NB4 (cell line): ENCODE results near the gene PSMD13.

Experiments used
- DNase-seq: peaks from one replicate; pipeline ENCODE4 v3.0.0; 2010; ENCODE audit warnings: low read depth
- H3K4me3 ChIP-seq: one replicate; pipeline ENCODE4 v1.5.1; 2011; ENCODE audit warnings: mild to moderate bottlenecking, low read depth, low read length, moderate library complexity
- MAX ChIP-seq: IDR thresholded peaks from 2 replicates; pipeline ENCODE4 v1.6.1; 2011; ENCODE audit warnings: low read depth, low read length
- MYC ChIP-seq: IDR thresholded peaks from 2 replicates; pipeline ENCODE4 v1.6.1; 2011; ENCODE audit warnings: low read depth, low read length
- POLR2A ChIP-seq: IDR thresholded peaks from 2 replicates; pipeline ENCODE4 v1.6.1; 2011; ENCODE audit warnings: mild to moderate bottlenecking; ENCODE audit not compliant: insufficient read length; ENCODE audit errors: extremely low read depth
- TF ChIP-seq, protein P1 (sequence below): IDR thresholded peaks from one replicate; pipeline ENCODE4 v1.5.1; 2012; ENCODE audit warnings: low read depth, low read length

The PSMD13 gene

GRCh38 chr11:205221-206001, 31.4 kb upstream of the PSMD13 start:
- no peak overlapping the region for H3K4me3 ChIP-seq
- no peak for DNase-seq
- TF ChIP-seq MYC, result no peak
- no peak for TF ChIP-seq POLR2A
- TF ChIP-seq MAX, result no peak
- TF ChIP-seq, protein P1, sequence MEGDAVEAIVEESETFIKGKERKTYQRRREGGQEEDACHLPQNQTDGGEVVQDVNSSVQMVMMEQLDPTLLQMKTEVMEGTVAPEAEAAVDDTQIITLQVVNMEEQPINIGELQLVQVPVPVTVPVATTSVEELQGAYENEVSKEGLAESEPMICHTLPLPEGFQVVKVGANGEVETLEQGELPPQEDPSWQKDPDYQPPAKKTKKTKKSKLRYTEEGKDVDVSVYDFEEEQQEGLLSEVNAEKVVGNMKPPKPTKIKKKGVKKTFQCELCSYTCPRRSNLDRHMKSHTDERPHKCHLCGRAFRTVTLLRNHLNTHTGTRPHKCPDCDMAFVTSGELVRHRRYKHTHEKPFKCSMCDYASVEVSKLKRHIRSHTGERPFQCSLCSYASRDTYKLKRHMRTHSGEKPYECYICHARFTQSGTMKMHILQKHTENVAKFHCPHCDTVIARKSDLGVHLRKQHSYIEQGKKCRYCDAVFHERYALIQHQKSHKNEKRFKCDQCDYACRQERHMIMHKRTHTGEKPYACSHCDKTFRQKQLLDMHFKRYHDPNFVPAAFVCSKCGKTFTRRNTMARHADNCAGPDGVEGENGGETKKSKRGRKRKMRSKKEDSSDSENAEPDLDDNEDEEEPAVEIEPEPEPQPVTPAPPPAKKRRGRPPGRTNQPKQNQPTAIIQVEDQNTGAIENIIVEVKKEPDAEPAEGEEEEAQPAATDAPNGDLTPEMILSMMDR, result no peak

GRCh38 chr11:206002-206384, 30.8 kb upstream of the PSMD13 start:
- H3K4me3 ChIP-seq, result peak overlapping the region; percentile 88
- DNase-seq, result no peak
- TF ChIP-seq MYC (no peak), POLR2A (no peak), MAX (no peak)
- TF ChIP-seq, protein P1, result no peak

- peak; percentile 40 for DNase-seq
- peak overlapping the region; percentile 88 for H3K4me3 ChIP-seq
- no peak for TF ChIP-seq MAX
- TF ChIP-seq POLR2A, result no peak
- no peak for TF ChIP-seq MYC
- TF ChIP-seq, protein P1, result no peak
Measured at GRCh38 chr11:206526-207207, 30.1 kb upstream of the PSMD13 start.

DNA sequence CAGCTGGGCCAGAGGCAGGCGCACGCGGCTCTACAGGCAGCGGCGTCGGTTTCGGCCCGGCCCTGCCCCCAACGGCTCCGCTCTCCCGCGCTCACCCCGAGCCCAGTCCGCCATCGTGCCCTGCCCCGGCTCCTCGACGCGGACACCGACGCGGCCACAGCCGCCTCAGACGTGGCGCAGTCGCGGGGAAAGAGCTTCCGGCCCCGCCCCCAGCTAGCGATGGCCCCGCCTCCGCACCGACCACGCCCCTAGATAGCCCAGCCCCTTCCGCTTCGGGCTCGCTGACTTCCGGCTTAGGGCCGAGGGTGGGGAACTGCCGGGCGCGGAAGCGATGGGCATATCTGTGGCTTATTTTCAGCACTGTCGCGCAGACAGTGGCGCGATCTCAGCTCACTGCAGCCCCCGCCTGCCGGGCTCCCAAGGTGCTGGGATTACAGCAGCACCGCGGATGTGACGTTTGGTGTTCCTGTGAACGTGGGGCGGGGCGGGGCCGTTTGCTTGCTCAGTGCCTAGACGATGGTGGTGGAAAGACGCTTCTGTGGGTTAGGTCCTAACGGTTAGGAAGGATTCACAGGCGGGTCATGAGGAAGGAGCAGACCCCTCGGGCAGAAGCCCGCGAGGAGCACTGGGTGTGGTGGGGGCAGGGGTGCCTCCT, 29.4 kb upstream of the PSMD13 start, which contains the start of the genes BET1L and RIC8A:
Gene BET1L (minus strand): TSS at position 192 of the 655 bp plus-strand sequence. CDS start 78 bp downstream, at position 114.
Gene RIC8A (plus strand): TSS at position 501 of the 655 bp plus-strand sequence. CDS start 1,147 bp downstream, outside the sequence.
- DNase-seq, result peak; percentile 99
- peak within 1 kb of the TSS; percentile 97 for H3K4me3 ChIP-seq
- TF ChIP-seq, protein P1, result no peak
- TF ChIP-seq MYC (peak; percentile 3), MAX (peak; percentile 39), POLR2A (peak; percentile 96)

DNA sequence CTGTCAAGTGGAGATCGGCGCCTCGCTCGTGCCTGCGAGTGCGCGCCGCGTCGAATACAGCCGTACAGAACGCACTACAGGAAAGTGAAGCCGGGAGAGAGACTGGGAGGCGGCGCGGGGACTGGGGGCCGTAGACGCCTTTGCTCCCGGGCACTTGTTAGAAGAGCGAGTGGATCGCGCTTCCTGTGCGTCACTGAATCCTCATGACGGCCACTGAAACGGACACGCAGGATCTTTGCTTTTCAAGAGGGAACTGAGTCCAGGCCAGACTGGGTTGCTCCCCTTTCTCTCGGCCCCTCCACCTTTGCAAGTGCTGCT, 29.0 kb upstream of the PSMD13 start:
- DNase-seq, result no peak
- peak overlapping the region; percentile 97 for H3K4me3 ChIP-seq

More for the DNA sequence above, 29.0 kb upstream of the PSMD13 start:
- no peak for TF ChIP-seq MYC
- no peak for TF ChIP-seq POLR2A
- no peak for TF ChIP-seq MAX
- TF ChIP-seq, protein P1, result no peak
